HFF-Myc (cell line): ENCODE measurements around the gene BCL2L15.
"Not testable (repeated sequence)": the region's sequence is repeated elsewhere in the genome, so short reads cannot be mapped to it uniquely, and the experiment has no call there.

Experiments used
- DNase-seq: peaks from one replicate; pipeline ENCODE4 v3.0.0-alpha.2; 2011; ENCODE audit warnings: low read depth; ENCODE audit errors: extremely low read depth
- H3K4me3 ChIP-seq: replicated peaks from 2 replicates; pipeline ENCODE4 v1.5.1; 2011; ENCODE audit warnings: low read depth, mild to moderate bottlenecking, control low read depth, low read length
- TF ChIP-seq, protein P1 (sequence below): IDR thresholded peaks from 2 replicates; pipeline ENCODE4 v1.5.1; 2012; ENCODE audit warnings: mild to moderate bottlenecking, low read depth, low read length, control low read depth; ENCODE audit errors: missing control alignments

The BCL2L15 gene

DNA sequence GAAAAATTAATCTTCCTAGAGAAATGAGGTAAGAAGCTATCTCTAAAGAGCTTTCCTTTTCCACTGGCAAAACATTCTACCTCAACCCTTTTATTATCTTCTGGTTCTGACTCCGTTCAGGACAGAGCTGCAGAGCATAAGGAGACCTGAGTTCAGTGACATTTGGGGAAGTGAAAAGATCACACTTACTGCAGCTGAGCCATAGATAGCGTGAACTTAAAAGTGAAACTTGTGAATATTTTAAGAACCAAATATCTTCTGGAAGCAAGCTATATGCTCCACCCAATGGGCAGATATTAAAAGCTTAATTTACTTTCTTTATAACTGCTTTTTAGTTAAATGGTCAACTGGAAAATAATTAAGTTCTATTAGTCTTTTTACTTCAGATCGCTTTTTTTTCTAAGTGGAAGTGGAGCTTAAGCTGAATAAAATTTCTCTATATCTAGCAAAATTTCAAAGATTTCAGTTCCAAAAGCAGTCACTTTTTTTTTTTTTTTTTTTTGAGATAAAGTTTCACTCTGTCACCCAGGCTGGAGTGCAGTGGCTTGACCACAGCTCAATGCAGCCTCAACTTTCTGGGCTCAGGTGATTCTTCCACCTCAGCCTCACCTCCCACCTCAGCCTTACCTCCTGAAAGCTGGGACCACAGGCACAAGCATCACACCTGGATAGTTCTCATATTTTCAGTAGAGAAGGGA is 27.8 kb downstream of the BCL2L15 start:
- no peak overlapping the region for H3K4me3 ChIP-seq
- no peak for DNase-seq
- TF ChIP-seq, protein P1, sequence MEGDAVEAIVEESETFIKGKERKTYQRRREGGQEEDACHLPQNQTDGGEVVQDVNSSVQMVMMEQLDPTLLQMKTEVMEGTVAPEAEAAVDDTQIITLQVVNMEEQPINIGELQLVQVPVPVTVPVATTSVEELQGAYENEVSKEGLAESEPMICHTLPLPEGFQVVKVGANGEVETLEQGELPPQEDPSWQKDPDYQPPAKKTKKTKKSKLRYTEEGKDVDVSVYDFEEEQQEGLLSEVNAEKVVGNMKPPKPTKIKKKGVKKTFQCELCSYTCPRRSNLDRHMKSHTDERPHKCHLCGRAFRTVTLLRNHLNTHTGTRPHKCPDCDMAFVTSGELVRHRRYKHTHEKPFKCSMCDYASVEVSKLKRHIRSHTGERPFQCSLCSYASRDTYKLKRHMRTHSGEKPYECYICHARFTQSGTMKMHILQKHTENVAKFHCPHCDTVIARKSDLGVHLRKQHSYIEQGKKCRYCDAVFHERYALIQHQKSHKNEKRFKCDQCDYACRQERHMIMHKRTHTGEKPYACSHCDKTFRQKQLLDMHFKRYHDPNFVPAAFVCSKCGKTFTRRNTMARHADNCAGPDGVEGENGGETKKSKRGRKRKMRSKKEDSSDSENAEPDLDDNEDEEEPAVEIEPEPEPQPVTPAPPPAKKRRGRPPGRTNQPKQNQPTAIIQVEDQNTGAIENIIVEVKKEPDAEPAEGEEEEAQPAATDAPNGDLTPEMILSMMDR, result no peak

- no peak overlapping the region for H3K4me3 ChIP-seq
- TF ChIP-seq, protein P1, result no peak
- no peak for DNase-seq
These were observed 28.4 kb downstream of the BCL2L15 start for GRCh38 chr1:113858982-113859381.

- no peak for DNase-seq
- TF ChIP-seq, protein P1, result no peak
These were observed 29.0 kb downstream of the BCL2L15 start for GRCh38 chr1:113858418-113858817.

DNA sequence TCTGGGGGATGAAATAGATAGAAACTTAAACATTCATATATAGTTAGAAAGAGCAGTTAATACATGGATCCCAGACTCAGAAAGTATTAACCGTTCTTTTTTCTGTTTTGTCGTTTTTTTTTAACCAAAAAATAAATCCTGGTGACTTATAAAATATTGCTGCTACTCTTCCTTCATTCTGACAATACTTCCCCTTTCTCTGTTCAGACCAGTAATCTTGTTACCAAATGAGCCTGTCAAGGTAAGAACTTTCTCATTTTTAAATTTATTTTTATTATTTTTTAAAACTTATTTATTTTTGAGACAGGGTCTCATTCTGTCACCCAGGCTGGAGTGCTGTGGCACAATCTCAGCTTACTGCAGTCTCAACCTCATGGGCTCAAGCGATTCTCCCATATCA is 29.6 kb downstream of the BCL2L15 start:
- no peak overlapping the region for H3K4me3 ChIP-seq
- TF ChIP-seq, protein P1, result no peak
- no peak for DNase-seq

More at GRCh38 chr1:113858418-113858817, 29.0 kb downstream of the BCL2L15 start:
- no peak overlapping the region for H3K4me3 ChIP-seq

- DNase-seq, result no peak
- TF ChIP-seq, protein P1, result no peak
- no peak overlapping the region for H3K4me3 ChIP-seq
These were observed 31.0 kb downstream of the BCL2L15 start for GRCh38 chr1:113856401-113856790.

GRCh38 chr1:113855630-113856400 is 31.6 kb downstream of the BCL2L15 start:
- TF ChIP-seq, protein P1, result no peak
- H3K4me3 ChIP-seq, result no peak overlapping the region
- DNase-seq, result no peak

DNA sequence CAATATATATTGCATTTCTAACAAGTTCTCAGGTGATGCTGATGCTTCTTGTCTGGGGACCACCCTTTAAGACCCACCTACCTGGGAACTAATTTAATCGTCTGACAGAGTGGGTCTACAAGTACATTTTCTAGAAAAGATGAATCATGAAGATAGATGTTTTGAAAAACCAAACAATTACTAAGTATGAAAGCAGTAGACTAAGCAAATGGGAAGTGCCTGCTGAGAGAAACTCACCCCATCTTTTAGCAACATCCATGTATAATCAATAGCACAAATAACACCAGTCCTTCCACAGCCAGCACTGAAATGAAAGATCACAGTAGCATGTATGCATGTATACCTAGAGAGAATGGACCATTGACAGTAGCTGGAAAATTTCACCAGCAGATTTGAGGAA is 33.1 kb downstream of the BCL2L15 start:
- H3K4me3 ChIP-seq, result no peak overlapping the region
- DNase-seq, result no peak
- TF ChIP-seq, protein P1, result no peak

DNA sequence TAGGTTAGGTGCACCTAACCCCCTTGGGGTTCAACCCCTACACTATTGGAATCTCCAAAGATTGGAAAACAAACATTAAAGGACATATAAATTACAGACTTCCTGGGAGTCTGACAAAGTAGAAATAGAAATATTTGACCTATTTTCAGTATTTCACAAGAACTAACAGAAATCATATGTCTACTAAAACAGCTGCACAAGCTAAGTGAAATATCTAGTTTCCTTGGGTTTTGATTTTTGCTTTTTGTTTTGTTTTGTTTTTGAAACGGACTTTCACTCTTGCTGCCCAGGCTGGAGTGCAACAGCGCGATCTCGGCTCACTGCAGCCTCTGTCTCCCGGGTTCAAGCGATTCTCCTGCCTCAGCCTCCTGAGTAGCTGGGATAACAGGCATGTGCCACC is 34.7 kb downstream of the BCL2L15 start:
- not testable (repeated sequence) for DNase-seq

More for the DNA sequence above, 34.7 kb downstream of the BCL2L15 start:
- not testable (repeated sequence) for H3K4me3 ChIP-seq
